Esophagus muscularis mucosa (tissue), 4 donors: Measurements from ENCODE around the gene UBAC2. TPM values are rescaled to one million over a fixed set of nuclear protein-coding genes. Genes with fewer than 3 reads are reported as not detected.

ENCODE experiments used
- DNase-seq: peaks from one replicate; pipeline ENCODE4 v3.0.0-alpha.2; 2017; ENCODE audit errors: extremely low spot score
- H3K27ac ChIP-seq, 4 donors: fragments of 200-600 bp; sonication (generic); replicated peaks in 1 of 4; 1 replicate in 3 of 4; 2 replicates in 1 of 4; pipeline ENCODE4 v1.5.1; 2016 to 2019; ENCODE audit warnings: mild to moderate bottlenecking in 1 of 4
- H3K27me3 ChIP-seq, 4 donors: fragments of 200-600 bp; sonication (generic); one replicate each; pipeline versions ENCODE4 v1.5.1 to v1.6.0; 2016 to 2019
- H3K36me3 ChIP-seq, 4 donors: fragments of 200-600 bp; sonication (generic); one replicate each; pipeline ENCODE4 v1.5.1; 2016 to 2019
- H3K4me1 ChIP-seq, 4 donors: fragments of 200-600 bp; sonication (generic); one replicate each; pipeline ENCODE4 v1.5.1; 2016 to 2019
- H3K4me3 ChIP-seq, 4 donors: fragments of 200-600 bp; sonication (generic); 1 replicate in 2 of 4; 2 replicates in 2 of 4; pipeline ENCODE4 v1.5.1; 2016 to 2019; ENCODE audit warnings: mild to moderate bottlenecking in 4 of 4, moderate library complexity in 1 of 4
- H3K9me3 ChIP-seq, 4 donors: fragments of 200-600 bp; sonication (generic); 1 replicate in 3 of 4; 2 replicates in 1 of 4; pipeline ENCODE4 v1.5.1; 2016 to 2019
- CTCF ChIP-seq, 3 experiments: fragments of 200-600 bp in 2 of 3; fragments of 450-650 bp in 1 of 3; sonication (generic) in 2 of 3; IDR thresholded peaks; one replicate each; pipeline ENCODE4 v1.5.1; 2017 to 2019; ENCODE audit warnings: antibody characterized with exemption in 3 of 3, mild to moderate bottlenecking in 2 of 3, moderate library complexity in 1 of 3
- EP300 ChIP-seq: sonication (generic); formaldehyde crosslinking; IDR thresholded peaks from one replicate; pipeline ENCODE4 v1.6.1; 2017; ENCODE audit warnings: antibody characterized with exemption
- POLR2A ChIP-seq: fragments of 450-650 bp; IDR thresholded peaks from one replicate; pipeline ENCODE4 v1.6.1; 2017; ENCODE audit warnings: antibody characterized with exemption, moderate library complexity, mild to moderate bottlenecking, low read depth
- POLR2AphosphoS5 ChIP-seq, 2 donors: sonication (generic); formaldehyde crosslinking; IDR thresholded peaks; one replicate each; pipeline ENCODE4 v1.6.1; 2017; ENCODE audit warnings: antibody characterized with exemption in 2 of 2
- WGBS: methylation state at CpG from one replicate; pipeline ENCODE4 v1.1.5; 2018; 5-methylcytosine and 5-hydroxymethylcytosine counted together
- intact Hi-C: fragments of 100-400 bp; cut with DNase I; formaldehyde crosslinking; loops from one replicate; pipeline ENCODE4 v1.15.1; 2023
- total RNA-seq, 4 donors: library from RNA; depleted of rRNA; stranded (reverse); fragments of >200 nt; gene quantifications; one replicate each; pipeline versions ENCODE4 v1.1.0 to v1.2.1, GENCODE V29; 2016

UBAC2 gene
- total RNA-seq, 4 donors from 2014 or later = 42.6 to 62.1 (median 50.9) TPM

GRCh38 chr13:99382428-99383133 lies 181.9 kb downstream of the UBAC2 start:
- Histone ChIP-seq H3K9me3 (no peaks in the 10 kb centered on the region), H3K27me3 (no peaks in the 10 kb centered on the region), H3K27ac (no peak overlapping the region), H3K4me3 (no peak overlapping the region), H3K4me1 (peaks cover 0 to 11% (median 5%) of the 10 kb centered on the region in 4 donors), H3K36me3 (peaks cover 0 to 50% (median 28%) of the 10 kb centered on the region in 4 donors)
- no peak for DNase-seq
- intact Hi-C loops = no loop called here
- 87% methylated on average over 9 of the region's 9 CpGs for WGBS
- TF ChIP-seq POLR2A = no peak

GRCh38 chr13:99383511-99383921 lies 182.9 kb downstream of the UBAC2 start:
- TF ChIP-seq CTCF (IDR thresholded peaks at IDR 0.05) = no peak
- H3K4me3 ChIP-seq = no peak overlapping the region
- intact Hi-C loops = no loop called here
- H3K27ac ChIP-seq = no peak overlapping the region
- H3K9me3 ChIP-seq = no peaks in the 10 kb centered on the region
- H3K4me1 ChIP-seq = peaks cover 0 to 11% (median 5%) of the 10 kb centered on the region in 4 donors
- DNase-seq = no peak
- H3K36me3 ChIP-seq = peaks cover 0 to 46% (median 27%) of the 10 kb centered on the region in 4 donors
- WGBS = 87% methylated on average over 7 of the region's 11 CpGs
- no peaks in the 10 kb centered on the region for H3K27me3 ChIP-seq

- H3K27ac ChIP-seq = no peak overlapping the region
- H3K36me3 ChIP-seq = peaks cover 0 to 46% (median 27%) of the 10 kb centered on the region in 4 donors
- 90% methylated on average over 5 of the region's 5 CpGs for WGBS
- TF ChIP-seq CTCF (IDR thresholded peaks at IDR 0.05) (no peak), POLR2AphosphoS5 (IDR thresholded peaks at IDR 0.05) (no peak), POLR2A (no peak), EP300 (no peak)
- intact Hi-C loops = no loop called here
- H3K9me3 ChIP-seq = no peaks in the 10 kb centered on the region
- no peaks in the 10 kb centered on the region for H3K27me3 ChIP-seq
- DNase-seq = no peak
- peaks cover 0 to 11% (median 5%) of the 10 kb centered on the region in 4 donors for H3K4me1 ChIP-seq
- H3K4me3 ChIP-seq = no peak overlapping the region
Observed at GRCh38 chr13:99383946-99384345, 183.3 kb downstream of the UBAC2 start.

- no peak overlapping the region for H3K27ac ChIP-seq
- no peak for TF ChIP-seq CTCF (IDR thresholded peaks at IDR 0.05)
- no peak for TF ChIP-seq EP300
- no peak for TF ChIP-seq POLR2AphosphoS5 (IDR thresholded peaks at IDR 0.05)
- TF ChIP-seq POLR2A = no peak
- WGBS = 83% methylated on average over 13 of the region's 13 CpGs
- no peaks in the 10 kb centered on the region for H3K27me3 ChIP-seq
- peaks cover 0 to 42% (median 27%) of the 10 kb centered on the region in 4 donors for H3K36me3 ChIP-seq
- no peak for DNase-seq
- intact Hi-C loops = no loop called here
- no peaks in the 10 kb centered on the region for H3K9me3 ChIP-seq
- H3K4me1 ChIP-seq = peaks cover 0 to 11% (median 5%) of the 10 kb centered on the region in 4 donors
- no peak overlapping the region for H3K4me3 ChIP-seq
Observed at GRCh38 chr13:99384468-99384867, 183.8 kb downstream of the UBAC2 start.

- H3K36me3 ChIP-seq = peaks cover 0 to 42% (median 27%) of the 10 kb centered on the region in 4 donors
- H3K4me1 ChIP-seq = peaks cover 0 to 7% (median 5%) of the 10 kb centered on the region in 4 donors
- H3K4me3 ChIP-seq = no peak overlapping the region
- TF ChIP-seq EP300 = no peak
- no peak for TF ChIP-seq POLR2A
- no peak for TF ChIP-seq CTCF (IDR thresholded peaks at IDR 0.05)
- no peak for TF ChIP-seq POLR2AphosphoS5 (IDR thresholded peaks at IDR 0.05)
- H3K9me3 ChIP-seq = no peaks in the 10 kb centered on the region
- DNase-seq = no peak
- H3K27me3 ChIP-seq = no peaks in the 10 kb centered on the region
- intact Hi-C loops = no loop called here
- 97% methylated on average over 8 of the region's 15 CpGs for WGBS
- no peak overlapping the region for H3K27ac ChIP-seq
Observed at GRCh38 chr13:99385161-99385560, 184.5 kb downstream of the UBAC2 start.
